Epidermal melanocyte (primary cell): ENCODE data around the gene MED13L.

Experiments used
- DNase-seq: peaks from one replicate; pipeline ENCODE4 v3.0.0; 2011; ENCODE audit warnings: low spot score; ENCODE audit not compliant: insufficient read length

The MED13L gene

GRCh38 chr12:116277467-116278278 lies at the start of gene MED13L:
TSS of gene MED13L (minus strand) at chr12:116277693. CDS start at chr12:116277131, 562 bp downstream.
- DNase-seq = peak; percentile 95

GRCh38 chr12:116325336-116325664 lies 47.8 kb upstream of the MED13L start:
- DNase-seq = no peak

- no peak for DNase-seq
Measured at GRCh38 chr12:116324654-116325335, 47.3 kb upstream of the MED13L start.

GRCh38 chr12:116323406-116324386 lies 46.2 kb upstream of the MED13L start:
- DNase-seq = no peak

GRCh38 chr12:116321913-116322312 lies 44.4 kb upstream of the MED13L start:
- DNase-seq = no peak

GRCh38 chr12:116320791-116321217 lies 43.3 kb upstream of the MED13L start:
- no peak for DNase-seq

- DNase-seq = no peak
Measured at GRCh38 chr12:116319898-116320621, 42.6 kb upstream of the MED13L start.

- no peak for DNase-seq
Measured at GRCh38 chr12:116319233-116319897, 41.9 kb upstream of the MED13L start.

- DNase-seq = no peak
Measured at GRCh38 chr12:116318576-116319232, 41.2 kb upstream of the MED13L start.

GRCh38 chr12:116317986-116318575 lies 40.6 kb upstream of the MED13L start:
- DNase-seq = no peak

GRCh38 chr12:116317139-116317538 lies 39.6 kb upstream of the MED13L start:
- no peak for DNase-seq

- no peak for DNase-seq
Measured at GRCh38 chr12:116314477-116314876, 37.0 kb upstream of the MED13L start.

GRCh38 chr12:116313194-116313927 lies 35.9 kb upstream of the MED13L start:
- no peak for DNase-seq

GRCh38 chr12:116310082-116310481 lies 32.6 kb upstream of the MED13L start:
- DNase-seq = no peak

GRCh38 chr12:116309343-116309742 lies 31.9 kb upstream of the MED13L start:
- DNase-seq = no peak

- no peak for DNase-seq
Measured at GRCh38 chr12:116308647-116309046, 31.2 kb upstream of the MED13L start.

- no peak for DNase-seq
Measured at GRCh38 chr12:116306968-116307367, 29.5 kb upstream of the MED13L start.

GRCh38 chr12:116306506-116306905 lies 29.0 kb upstream of the MED13L start:
- no peak for DNase-seq

- DNase-seq = no peak
Measured at GRCh38 chr12:116304621-116305020, 27.1 kb upstream of the MED13L start.
